Stomach smooth muscle (tissue), 2 donors: Measurements from ENCODE around the gene GTPBP6.

Experiments used
- H3K27ac ChIP-seq: one replicate; pipeline ENCODE4 v1.7.0; 2013; ENCODE audit warnings: mild to moderate bottlenecking, low read length, inconsistent platforms
- H3K27me3 ChIP-seq, 2 donors: one replicate each; pipeline ENCODE4 v1.7.0; 2013; ENCODE audit warnings: low read length in 2 of 2; ENCODE audit not compliant: insufficient read depth in 2 of 2, control insufficient read depth in 1 of 2
- H3K36me3 ChIP-seq, 2 donors: one replicate each; pipeline ENCODE4 v1.7.0; 2013; ENCODE audit warnings: low read length in 2 of 2; ENCODE audit not compliant: control insufficient read depth in 2 of 2, insufficient read depth in 2 of 2
- H3K4me1 ChIP-seq: one replicate; pipeline ENCODE4 v1.7.0; 2013; ENCODE audit warnings: low read length; ENCODE audit not compliant: control insufficient read depth, insufficient read depth
- H3K4me3 ChIP-seq, 2 donors: one replicate each; pipeline ENCODE4 v1.7.0; 2013; ENCODE audit warnings: low read length in 2 of 2
- H3K9ac ChIP-seq, 2 donors: one replicate each; pipeline ENCODE4 v1.7.0; 2013; ENCODE audit warnings: low read length in 2 of 2, mild to moderate bottlenecking in 1 of 2
- H3K9me3 ChIP-seq, 2 donors: one replicate each; pipeline ENCODE4 v1.7.0; 2013; ENCODE audit warnings: low read length in 2 of 2; ENCODE audit not compliant: control insufficient read depth in 2 of 2
- donor health status: healthy.
- donor health status: Pancreatic carcinoma.

Gene GTPBP6

DNA sequence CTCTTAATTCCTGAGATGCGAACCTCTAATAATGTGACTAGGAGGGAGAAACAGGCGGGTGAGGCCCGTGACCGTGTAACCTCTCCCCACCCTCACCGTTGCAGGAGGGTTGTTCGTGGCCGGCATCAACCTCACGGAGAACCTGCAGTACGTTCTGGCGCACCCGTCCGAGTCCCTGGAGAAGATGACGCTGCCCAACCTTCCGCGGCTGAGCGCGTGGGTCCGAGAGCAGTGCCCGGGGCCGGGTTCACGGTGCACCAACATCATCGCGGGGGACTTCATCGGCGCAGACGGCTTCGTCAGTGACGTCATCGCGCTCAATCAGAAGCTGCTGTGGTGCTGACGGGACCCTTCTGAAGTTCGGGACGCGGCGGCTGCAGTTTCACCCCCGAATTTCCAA is 19.6 kb downstream of the GTPBP6 start:
- Histone ChIP-seq H3K36me3 (peaks cover 6 to 7% of the 10 kb centered on the region in 2 donors), H3K9ac (no peak overlapping the region), H3K4me1 (no peaks in the 10 kb centered on the region), H3K27me3 (no peaks in the 10 kb centered on the region), H3K27ac (no peak overlapping the region), H3K4me3 (no peak overlapping the region), H3K9me3 (no peaks in the 10 kb centered on the region)

DNA sequence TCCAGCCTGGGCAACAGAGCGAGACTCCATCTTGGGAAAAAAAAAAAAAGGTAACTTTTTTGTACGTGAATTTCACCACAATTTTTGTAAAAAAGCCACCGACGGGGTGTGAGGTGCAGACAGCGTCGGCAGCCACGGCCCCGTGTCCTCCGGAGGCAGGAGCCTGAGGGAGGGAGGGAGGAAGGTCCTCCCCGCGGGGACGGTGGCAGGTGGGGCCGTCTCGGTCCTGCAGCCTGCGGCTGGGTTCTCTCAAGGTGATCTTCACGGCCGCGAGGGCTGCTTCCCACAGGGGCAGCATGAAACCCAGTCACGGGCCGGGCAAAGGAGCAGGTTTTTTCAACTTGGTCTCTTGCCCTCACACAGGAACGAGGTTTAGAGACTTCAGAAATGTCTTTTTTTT is 23.5 kb downstream of the GTPBP6 start:
- H3K9ac ChIP-seq = no peak overlapping the region
- peaks cover 3 to 12% of the 10 kb centered on the region in 2 donors for H3K36me3 ChIP-seq
- no peak overlapping the region for H3K4me3 ChIP-seq
- no peaks in the 10 kb centered on the region for H3K27me3 ChIP-seq
- H3K4me1 ChIP-seq = no peaks in the 10 kb centered on the region
- no peak overlapping the region for H3K27ac ChIP-seq
- no peaks in the 10 kb centered on the region for H3K9me3 ChIP-seq

DNA sequence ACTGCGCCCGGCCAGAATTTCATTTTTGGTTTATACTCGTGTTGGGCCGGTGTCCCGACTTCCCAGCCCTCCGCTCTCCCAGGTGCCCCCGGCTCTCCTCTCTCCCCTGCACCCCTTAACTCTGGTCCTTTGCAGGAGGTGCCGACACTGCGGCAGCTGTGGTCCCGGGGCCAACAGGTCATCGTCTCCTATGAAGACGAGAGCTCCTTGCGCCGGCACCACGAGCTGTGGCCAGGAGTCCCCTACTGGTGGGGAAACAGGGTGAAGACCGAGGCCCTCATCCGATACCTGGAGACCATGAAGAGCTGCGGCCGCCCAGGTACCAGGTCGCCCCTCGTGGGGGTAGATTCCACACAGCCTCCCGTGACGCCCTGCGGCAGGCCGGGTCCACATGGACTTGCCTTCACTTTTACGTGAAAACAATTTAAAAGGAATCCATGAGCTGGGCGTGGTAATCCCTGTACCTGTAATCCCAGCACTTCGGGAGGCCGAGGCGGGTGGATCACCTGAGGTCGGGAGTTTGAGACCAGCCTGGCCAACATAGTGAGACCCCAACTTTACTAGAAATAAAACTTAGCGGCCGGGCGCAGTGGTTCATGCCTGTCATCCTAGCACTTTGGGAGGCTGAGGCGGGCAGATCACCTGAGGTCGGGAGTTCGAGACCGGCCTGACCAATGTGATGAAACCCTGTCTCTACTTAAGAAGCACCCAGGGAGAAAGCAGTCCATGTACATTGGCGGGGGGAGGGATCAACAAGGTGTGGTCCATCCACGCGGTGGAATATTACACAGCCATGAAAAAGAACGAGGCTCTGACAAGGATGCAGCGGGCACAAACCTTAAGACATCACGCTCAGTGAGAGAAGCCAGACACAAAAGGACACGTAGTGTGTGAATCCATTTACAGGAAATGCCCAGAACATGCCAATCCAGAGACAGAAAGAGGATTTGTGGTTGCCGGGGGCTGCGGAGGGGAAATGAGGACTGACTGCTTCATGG is 25.4 kb downstream of the GTPBP6 start:
- H3K4me3 ChIP-seq = no peak overlapping the region
- peaks cover 3 to 14% of the 10 kb centered on the region in 2 donors for H3K36me3 ChIP-seq

DNA sequence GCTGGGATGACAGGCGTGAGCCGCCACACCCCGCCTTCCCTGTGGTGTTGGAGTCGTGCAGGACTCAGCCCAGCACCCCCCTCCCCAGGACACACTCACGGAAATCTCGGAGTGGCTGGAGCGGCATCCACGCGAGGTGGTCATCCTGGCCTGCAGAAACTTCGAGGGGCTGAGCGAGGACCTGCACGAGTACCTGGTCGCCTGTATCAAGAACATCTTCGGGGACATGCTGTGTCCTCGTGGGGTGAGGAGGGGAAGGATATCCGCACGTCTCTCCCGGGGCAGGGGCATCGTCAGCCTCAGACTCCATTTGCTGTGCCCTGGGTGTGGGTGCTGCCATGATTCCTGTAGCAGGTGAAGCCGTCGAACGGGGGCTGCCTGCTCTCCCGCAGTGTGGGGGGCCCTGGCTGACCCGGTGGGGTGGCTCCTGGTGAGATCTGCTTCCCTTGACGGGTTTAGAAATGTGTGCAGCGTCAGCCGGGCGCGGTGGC is 27.1 kb downstream of the GTPBP6 start:
- H3K27ac ChIP-seq = no peak overlapping the region
- H3K9me3 ChIP-seq = no peaks in the 10 kb centered on the region
- H3K36me3 ChIP-seq = peaks cover 3 to 12% of the 10 kb centered on the region in 2 donors
- no peaks in the 10 kb centered on the region for H3K27me3 ChIP-seq
- no peaks in the 10 kb centered on the region for H3K4me1 ChIP-seq
- H3K9ac ChIP-seq = no peak overlapping the region
- no peak overlapping the region for H3K4me3 ChIP-seq

More for the DNA sequence above, 25.4 kb downstream of the GTPBP6 start:
- H3K4me1 ChIP-seq = no peaks in the 10 kb centered on the region
- H3K9me3 ChIP-seq = no peaks in the 10 kb centered on the region
- H3K27ac ChIP-seq = no peak overlapping the region
- no peak overlapping the region for H3K9ac ChIP-seq
- H3K27me3 ChIP-seq = no peaks in the 10 kb centered on the region

DNA sequence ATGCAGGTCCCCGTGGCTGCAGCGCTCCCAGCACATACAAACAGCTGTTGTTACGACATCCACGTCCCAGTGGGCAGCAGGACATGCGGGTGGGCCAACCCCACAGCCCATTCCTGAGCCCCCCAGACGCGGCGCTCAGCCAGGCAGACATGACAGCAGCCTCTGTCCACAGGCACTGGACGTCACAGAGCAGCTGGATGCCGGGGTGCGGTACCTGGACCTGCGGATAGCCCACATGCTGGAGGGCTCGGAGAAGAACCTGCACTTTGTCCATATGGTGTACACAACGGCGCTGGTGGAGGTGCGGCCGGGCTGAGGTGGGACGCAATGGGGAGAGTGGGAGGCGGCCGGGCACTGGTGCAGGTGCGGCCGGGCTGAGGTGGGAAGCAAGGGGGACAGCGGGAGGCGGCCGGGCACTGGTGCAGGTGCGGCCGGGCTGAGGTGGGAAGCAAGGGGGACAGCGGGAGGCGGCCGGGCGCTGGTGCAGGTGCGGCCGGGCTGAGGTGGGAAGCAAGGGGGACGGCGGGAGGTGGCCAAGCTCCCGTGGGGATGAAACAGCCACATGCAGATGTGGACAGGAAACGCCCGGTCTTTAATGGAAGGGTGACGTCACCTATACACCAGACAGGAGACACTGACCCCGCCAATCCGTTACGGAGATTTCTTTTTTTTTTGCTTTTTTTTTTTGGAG is 28.0 kb downstream of the GTPBP6 start:
- Histone ChIP-seq H3K4me3 (no peak overlapping the region), H3K9ac (no peak overlapping the region), H3K4me1 (no peaks in the 10 kb centered on the region), H3K9me3 (no peaks in the 10 kb centered on the region), H3K27me3 (no peaks in the 10 kb centered on the region), H3K36me3 (peaks cover 3 to 10% of the 10 kb centered on the region in 2 donors), H3K27ac (no peak overlapping the region)

DNA sequence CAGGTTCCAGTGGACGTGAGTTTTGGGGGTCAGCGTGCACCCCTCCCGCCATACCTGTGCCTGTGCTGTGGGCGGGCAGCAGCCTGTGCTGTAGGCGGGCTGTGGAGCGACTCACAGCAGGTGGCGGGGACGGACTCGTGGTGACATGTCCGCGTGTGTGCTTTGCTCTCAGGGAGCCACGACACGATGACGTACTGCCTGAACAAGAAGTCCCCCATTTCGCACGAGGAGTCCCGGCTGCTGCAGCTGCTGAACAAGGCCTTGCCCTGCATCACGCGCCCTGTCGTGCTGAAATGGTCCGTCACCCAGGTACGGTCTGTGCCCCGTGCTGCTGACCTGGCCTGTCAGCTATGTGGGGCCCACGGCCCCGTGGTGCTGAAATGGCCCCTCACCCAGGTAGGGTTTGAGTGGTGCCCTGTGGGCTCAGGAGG is 30.0 kb downstream of the GTPBP6 start:
- Histone ChIP-seq H3K4me3 (no peak overlapping the region), H3K36me3 (peaks cover 8 to 16% of the 10 kb centered on the region in 2 donors), H3K9me3 (no peaks in the 10 kb centered on the region), H3K27ac (no peak overlapping the region), H3K27me3 (no peaks in the 10 kb centered on the region), H3K4me1 (no peaks in the 10 kb centered on the region), H3K9ac (no peak overlapping the region)

DNA sequence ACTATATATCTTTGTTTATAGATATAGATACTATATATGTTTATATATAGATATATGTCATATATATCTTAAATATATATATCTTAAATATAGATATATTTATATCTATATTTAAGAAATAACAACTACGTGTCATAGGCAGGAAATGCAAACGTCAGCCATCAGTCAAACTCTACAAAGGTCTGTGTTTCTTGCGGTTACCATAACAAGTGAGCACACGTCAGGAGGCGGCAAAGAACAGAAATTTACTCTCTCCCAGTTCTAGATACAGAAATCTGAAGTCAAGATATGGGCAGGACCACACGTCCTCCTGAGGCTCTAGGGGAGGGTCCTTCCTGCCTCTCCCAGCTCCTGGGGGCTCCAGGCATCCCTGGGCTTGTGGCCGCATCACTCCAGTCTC is 30.9 kb downstream of the GTPBP6 start:
- no peak overlapping the region for H3K9ac ChIP-seq
- H3K27me3 ChIP-seq = no peaks in the 10 kb centered on the region
- H3K36me3 ChIP-seq = peaks cover 6 to 14% of the 10 kb centered on the region in 2 donors
- H3K4me3 ChIP-seq = no peak overlapping the region
- H3K4me1 ChIP-seq = no peaks in the 10 kb centered on the region
- no peaks in the 10 kb centered on the region for H3K9me3 ChIP-seq
- no peak overlapping the region for H3K27ac ChIP-seq

DNA sequence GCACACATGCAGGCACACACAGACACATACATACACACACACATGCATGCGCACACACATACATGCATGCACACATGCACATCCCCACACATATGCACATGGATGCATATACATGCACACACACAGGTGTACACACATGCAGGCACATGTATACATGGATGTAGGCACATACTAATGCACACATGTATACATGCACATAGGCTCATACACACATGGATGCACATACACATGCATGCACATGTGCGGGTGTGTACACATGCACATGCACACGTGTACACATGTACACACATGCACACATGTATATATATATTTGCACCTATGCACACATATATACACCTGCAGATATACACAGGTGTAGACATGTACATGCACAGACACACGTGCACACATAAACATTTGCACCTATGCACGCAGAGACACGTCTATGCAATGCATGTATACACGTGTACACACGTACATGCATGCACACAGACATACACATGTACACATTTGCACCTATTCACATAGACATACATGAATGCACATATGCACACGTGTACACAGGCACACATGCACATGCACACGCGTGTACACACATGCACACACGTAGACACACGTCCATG is 33.4 kb downstream of the GTPBP6 start:
- Histone ChIP-seq H3K4me1 (peaks cover 3% of the 10 kb centered on the region), H3K9me3 (no peaks in the 10 kb centered on the region), H3K27me3 (no peaks in the 10 kb centered on the region), H3K27ac (no peak overlapping the region), H3K9ac (no peak overlapping the region), H3K36me3 (peaks cover 6 to 10% of the 10 kb centered on the region in 2 donors), H3K4me3 (no peak overlapping the region)

DNA sequence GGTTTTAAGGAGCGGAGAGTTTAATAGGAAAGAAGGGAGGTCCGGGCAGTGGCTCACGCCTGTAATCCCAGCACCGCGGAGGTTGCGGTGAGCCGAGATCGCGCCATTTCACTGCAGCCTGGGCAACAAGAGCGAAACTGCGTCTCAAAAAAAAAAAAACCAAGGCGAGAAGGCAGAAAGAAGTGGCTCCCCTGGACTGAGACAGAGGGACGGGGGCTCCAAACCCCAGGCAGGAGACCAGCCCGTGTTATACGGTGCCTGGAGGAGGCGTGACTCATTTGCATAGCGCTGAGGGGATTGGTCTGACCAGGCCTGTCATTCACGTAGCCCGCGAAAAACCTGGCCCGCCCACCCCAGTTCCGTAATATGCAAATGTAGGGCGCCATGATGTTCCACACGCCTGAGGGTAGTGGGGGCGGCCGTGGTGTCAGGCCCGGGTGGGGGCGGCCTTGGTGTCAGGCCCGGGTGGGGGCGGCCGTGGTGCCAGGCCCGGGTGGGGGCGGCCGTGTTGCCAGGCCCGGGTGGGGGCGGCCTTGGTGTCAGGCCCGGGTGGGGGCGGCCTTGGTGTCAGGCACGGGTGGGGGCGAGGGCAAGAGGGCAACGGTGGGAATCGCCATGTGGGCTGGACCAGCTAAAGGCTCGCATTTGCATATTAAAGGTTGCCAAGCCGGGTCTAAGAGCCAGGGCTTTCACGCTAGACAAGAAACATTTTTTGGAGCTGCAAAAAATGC is 35.3 kb downstream of the GTPBP6 start:
- Histone ChIP-seq H3K9me3 (no peaks in the 10 kb centered on the region), H3K27me3 (no peaks in the 10 kb centered on the region), H3K27ac (no peak overlapping the region), H3K36me3 (peaks cover 6 to 8% of the 10 kb centered on the region in 2 donors), H3K9ac (peak overlapping the region; percentile 57 to 60), H3K4me1 (peaks cover 3% of the 10 kb centered on the region), H3K4me3 (peak overlapping the region; percentile 84 to 88)
